HepG2 (cell line): ENCODE data around the gene ANKLE1. TPM values are rescaled to one million over a fixed set of nuclear protein-coding genes. Genes with fewer than 3 reads are reported as not detected.

Experiments used
- ATAC-seq: fragments of 200-7000 bp; cut with Tn5 transposase; 3 replicates; pipeline ENCODE4 v1.9.1; 2020; ENCODE audit warnings: mild to moderate bottlenecking, moderate library complexity
- BruUV-seq: library from RNA; stranded (reverse); fragments of 400-500 nt; replicated peaks from 2 replicates; lab custom pipeline; 2021; lab: Mats Ljungman, UMichigan
- CTCF ChIA-PET: fragments of 300-600 bp; formaldehyde crosslinking; extraction: SDS; loops from one replicate; lab custom pipeline; 2021; ENCODE audit warnings: low total read pairs, inconsistent platforms, low intra/inter-chr PET ratio; lab: Yijun Ruan, JAX
- POLR2A ChIA-PET: fragments of 350-600 bp; sonication (Branson Sonifier 250); formaldehyde crosslinking; loops from one replicate; lab custom pipeline; 2020; ENCODE audit warnings: antibody characterized with exemption, inconsistent platforms; lab: Yijun Ruan, JAX
- DNase-seq: peaks from one replicate; pipeline ENCODE4 v3.0.0-alpha.2; 2015; ENCODE audit warnings: low spot score
- FAIRE-seq: peaks from 3 replicates; lab custom pipeline; 2011; peaks lifted over from hg19 to GRCh38; lab: Jason Lieb, UNC
- H2AFZ ChIP-seq: one replicate; pipeline ENCODE4 v1.6.1; 2011; ENCODE audit warnings: low read length, inconsistent platforms
- H3K27ac ChIP-seq: fragments of 300-600 bp; 3 replicates; pipeline ENCODE4 v1.8.0; 2011; ENCODE audit warnings: mixed run types, mild to moderate bottlenecking, mixed read lengths, low read length, inconsistent platforms; ENCODE audit not compliant: insufficient read depth; ENCODE audit errors: extremely low read length
- H3K27me3 ChIP-seq, 2 experiments: fragments of 200-600 bp in 1 of 2; 2 replicates in 1 of 2; 3 replicates in 1 of 2; pipeline versions ENCODE4 v1.6.0 to v1.8.0; 2011; ENCODE audit warnings: low read length in 2 of 2, mild to moderate bottlenecking in 2 of 2, moderate library complexity in 2 of 2, inconsistent platforms in 1 of 2; ENCODE audit not compliant: insufficient read depth in 2 of 2, control insufficient read depth in 1 of 2
- H3K36me3 ChIP-seq, 2 experiments: fragments of 200-600 bp in 1 of 2; replicated peaks in 1 of 2; 2 replicates in 1 of 2; 3 replicates in 1 of 2; pipeline versions ENCODE4 v1.5.1 to v1.8.0; 2011; ENCODE audit warnings: low read length in 2 of 2, inconsistent platforms in 1 of 2; ENCODE audit not compliant: insufficient read depth in 2 of 2, control insufficient read depth in 1 of 2
- H3K4me1 ChIP-seq: 2 replicates; pipeline ENCODE4 v1.5.1; 2012; ENCODE audit warnings: low read length, inconsistent platforms; ENCODE audit not compliant: insufficient read depth
- H3K4me2 ChIP-seq: 2 replicates; pipeline ENCODE4 v1.6.0; 2011; ENCODE audit warnings: low read depth, low read length, inconsistent platforms
- H3K4me3 ChIP-seq, 3 experiments: fragments of 200-600 bp in 1 of 3; sonication (generic), shearing (Covaris generic) in 1 of 3; replicated peaks in 1 of 3; 2 replicates each; pipeline ENCODE4 v1.5.1; 2011 to 2016; ENCODE audit warnings: low read length in 3 of 3, inconsistent platforms in 2 of 3, low read depth in 2 of 3, mild to moderate bottlenecking in 2 of 3, control low read depth in 1 of 3, mixed read lengths in 1 of 3; ENCODE audit not compliant: insufficient read depth in 1 of 3
- H3K79me2 ChIP-seq: one replicate; pipeline ENCODE4 v1.6.1; 2011; ENCODE audit warnings: low read length, inconsistent platforms; ENCODE audit not compliant: insufficient read depth
- H3K9ac ChIP-seq: 2 replicates; pipeline ENCODE4 v1.6.0; 2011; ENCODE audit warnings: mild to moderate bottlenecking, low read depth, low read length, inconsistent platforms; ENCODE audit not compliant: insufficient read depth
- H3K9me3 ChIP-seq: 2 replicates; pipeline ENCODE4 v1.5.1; 2012; ENCODE audit warnings: mild to moderate bottlenecking, low read length
- H4K20me1 ChIP-seq: 2 replicates; pipeline ENCODE4 v1.6.0; 2011; ENCODE audit warnings: inconsistent platforms, mild to moderate bottlenecking, low read length, moderate library complexity; ENCODE audit not compliant: insufficient read depth
- CHD2 ChIP-seq: IDR thresholded peaks from 2 replicates; pipeline ENCODE4 v1.6.1; 2011; ENCODE audit warnings: low read depth, low read length, improper control_type of control experiment
- GLI4 ChIP-seq: sonication (generic); formaldehyde crosslinking; IDR thresholded peaks from 2 replicates; pipeline ENCODE4 v1.5.1; 2020; ENCODE audit warnings: missing genetic modification reagents, mild to moderate bottlenecking, moderate library complexity, borderline replicate concordance
- ISL2 ChIP-seq: sonication (generic); formaldehyde crosslinking; IDR thresholded peaks from 2 replicates; pipeline ENCODE4 v1.5.0; 2020; ENCODE audit warnings: missing genetic modification reagents
- MED13 ChIP-seq: sonication (generic); formaldehyde crosslinking; IDR thresholded peaks from 2 replicates; pipeline ENCODE4 v1.5.0; 2020; ENCODE audit warnings: missing genetic modification reagents
- MYPOP ChIP-seq: sonication (generic); formaldehyde crosslinking; IDR thresholded peaks from 2 replicates; pipeline ENCODE4 v1.8.1; 2023; ENCODE audit warnings: mild to moderate bottlenecking, moderate library complexity, missing genetic modification reagents
- THAP11 ChIP-seq: IDR thresholded peaks from 2 replicates; pipeline ENCODE4 v1.6.1; 2016; ENCODE audit warnings: missing biosample characterization, missing genetic modification reagents
- THAP9 ChIP-seq: sonication (generic); formaldehyde crosslinking; IDR thresholded peaks from 2 replicates; pipeline ENCODE4; 2020; ENCODE audit warnings: missing genetic modification reagents, mild to moderate bottlenecking, borderline replicate concordance
- ZBTB7B ChIP-seq: sonication (generic); formaldehyde crosslinking; IDR thresholded peaks from 2 replicates; pipeline ENCODE4 v1.4.0; 2020; ENCODE audit warnings: missing genetic modification reagents
- ZKSCAN8 ChIP-seq: IDR thresholded peaks from 2 replicates; pipeline ENCODE4 v1.6.1; 2016; ENCODE audit warnings: borderline replicate concordance, missing genetic modification reagents, missing compliant biosample characterization
- ZNF10 ChIP-seq: sonication (generic); formaldehyde crosslinking; IDR thresholded peaks from 2 replicates; pipeline ENCODE4 v1.4.0; 2020; ENCODE audit warnings: mild to moderate bottlenecking, low read depth, missing genetic modification reagents, borderline replicate concordance
- ZNF468 ChIP-seq: sonication (generic); formaldehyde crosslinking; IDR thresholded peaks from 2 replicates; pipeline ENCODE4 v1.8.0; 2022; ENCODE audit warnings: mild to moderate bottlenecking, moderate library complexity, missing genetic modification reagents
- ZNF562 ChIP-seq: sonication (generic); formaldehyde crosslinking; IDR thresholded peaks from 2 replicates; pipeline ENCODE4 v1.8.0; 2022; ENCODE audit warnings: missing genetic modification reagents, borderline replicate concordance
- ZNF878 ChIP-seq: sonication (generic); formaldehyde crosslinking; IDR thresholded peaks from 2 replicates; pipeline ENCODE4 v1.8.1; 2023; ENCODE audit warnings: mild to moderate bottlenecking, missing genetic modification reagents, moderate library complexity
- WGBS: methylation state at CpG from one replicate; pipeline ENCODE4 v1.1.6; 2017; ENCODE audit warnings: low lambda C conversion rate; 5-methylcytosine and 5-hydroxymethylcytosine counted together
- in situ Hi-C: cut with HindIII; loops from 2 replicates; pipeline ENCODE4 v1.10.0; 2017; ENCODE audit warnings: low pct_unique_long_range_greater_than_20kb; ENCODE audit not compliant: extremely low pct_ligation_motif_present
- intact Hi-C: fragments of 100-400 bp; cut with micrococcal nuclease; formaldehyde crosslinking; loops from one replicate; pipeline ENCODE4 v1.10.0; 2022; ENCODE audit not compliant: unreplicated experiment
- polyA plus RNA-seq, 8 experiments: library from polyadenylated mRNA; depleted of rRNA in 3 of 8; stranded (reverse) in 7 of 8; unstranded in 1 of 8; fragments of >200 nt; fragmentation: Illumina TruSeq in 4 of 8; extraction: Trizol in 4 of 8; gene quantifications; 2 replicates each; pipeline versions ENCODE4 v1.2.1 to v1.2.3, GENCODE V29; 2011 to 2016; ENCODE audit warnings: low read depth in 4 of 8, missing spikeins in 1 of 8, mixed read lengths in 1 of 8; ENCODE audit not compliant: insufficient read depth in 1 of 8
- total RNA-seq, 5 experiments: library from RNA; depleted of rRNA; stranded (reverse); fragments of >200 nt; fragmentation: Illumina TruSeq; extraction: Trizol; gene quantifications; 2 replicates each; pipeline ENCODE4 v1.2.3, GENCODE V29; 2016; ENCODE audit warnings: low read depth in 1 of 5
- TF ChIP-seq, protein P1 (sequence below): sonication (generic); formaldehyde crosslinking; IDR thresholded peaks from 2 replicates; pipeline ENCODE4 v1.5.0; 2020; ENCODE audit warnings: mild to moderate bottlenecking, missing genetic modification reagents, moderate library complexity

The ANKLE1 gene
- total and polyA plus RNA-seq, 2 of the 13 experiments (the other 11 are each of a cell fraction or from before 2014, with no cell fraction given): 0.69 to 1.5 TPM

DNA sequence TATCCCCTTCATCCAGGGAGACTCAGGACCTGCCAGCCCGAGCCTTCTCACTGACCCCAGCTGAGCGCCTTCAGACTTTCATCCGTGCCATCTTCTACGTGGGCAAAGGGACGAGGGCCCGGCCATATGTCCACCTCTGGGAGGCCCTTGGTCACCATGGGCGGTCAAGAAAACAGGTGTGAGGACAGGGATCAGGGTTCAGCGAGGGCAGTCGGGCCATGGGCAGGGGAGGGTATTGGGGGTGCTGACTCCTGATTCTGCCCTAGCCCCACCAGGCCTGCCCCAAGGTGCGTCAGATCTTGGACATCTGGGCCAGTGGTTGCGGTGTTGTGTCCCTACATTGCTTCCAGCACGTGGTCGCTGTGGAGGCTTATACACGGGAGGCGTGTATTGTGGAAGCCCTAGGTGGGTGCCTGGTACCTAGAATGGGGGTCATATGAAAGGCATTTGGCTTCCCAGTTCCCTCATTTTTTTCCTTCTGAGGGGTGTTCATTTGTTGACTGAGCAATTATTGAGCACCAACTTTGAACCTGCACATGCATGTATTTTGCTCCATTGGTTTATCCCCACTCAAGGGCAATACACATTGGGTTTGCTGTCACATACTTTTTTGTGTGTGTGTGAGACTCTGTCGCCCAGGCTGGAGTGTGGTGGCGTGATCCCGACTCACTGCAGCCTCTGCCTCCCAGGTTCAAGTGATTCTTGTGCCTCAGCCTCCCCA, 3.9 kb downstream of the ANKLE1 start:
- H2AFZ ChIP-seq: no peak overlapping the region
- CTCF ChIA-PET: no interaction called here
- BruUV-seq: no TSS peak

GRCh38 chr19:17286263-17286662, 4.6 kb downstream of the ANKLE1 start:
- in situ Hi-C loops (no loop called here), intact Hi-C loops (no loop called here)
- WGBS: 96% methylated on average over 10 of the region's 11 CpGs
- Histone ChIP-seq H4K20me1 (no peaks in the 10 kb centered on the region), H3K9me3 (no peaks in the 10 kb centered on the region), H3K4me3 (no peak overlapping the region), H2AFZ (no peak overlapping the region), H3K27me3 (no peaks in the 10 kb centered on the region), H3K9ac (no peak overlapping the region), H3K4me1 (0 out of 2 replicates have a peak, but pooled peaks cover 6% of the 10 kb centered on the region), H3K4me2 (no peak overlapping the region), H3K79me2 (no peaks in the 10 kb centered on the region), H3K36me3 (no peaks in the 10 kb centered on the region), H3K27ac (no peak overlapping the region)
- DNase-seq (no peak), FAIRE-seq (no peak), ATAC-seq (no peak)
- no peak for TF ChIP-seq CHD2
- TF ChIP-seq THAP9 (CRISPR knock-in tag): no peak
- no peak for TF ChIP-seq ZNF562 (CRISPR knock-in tag)
- TF ChIP-seq ZBTB7B (CRISPR knock-in tag): no peak
- no peak for TF ChIP-seq ISL2 (CRISPR knock-in tag)
- no peak for TF ChIP-seq THAP11
- no peak for TF ChIP-seq MED13 (CRISPR knock-in tag)
- no peak for TF ChIP-seq ZNF878 (CRISPR knock-in tag)
- no peak for TF ChIP-seq GLI4 (CRISPR knock-in tag)
- TF ChIP-seq, protein P1, sequence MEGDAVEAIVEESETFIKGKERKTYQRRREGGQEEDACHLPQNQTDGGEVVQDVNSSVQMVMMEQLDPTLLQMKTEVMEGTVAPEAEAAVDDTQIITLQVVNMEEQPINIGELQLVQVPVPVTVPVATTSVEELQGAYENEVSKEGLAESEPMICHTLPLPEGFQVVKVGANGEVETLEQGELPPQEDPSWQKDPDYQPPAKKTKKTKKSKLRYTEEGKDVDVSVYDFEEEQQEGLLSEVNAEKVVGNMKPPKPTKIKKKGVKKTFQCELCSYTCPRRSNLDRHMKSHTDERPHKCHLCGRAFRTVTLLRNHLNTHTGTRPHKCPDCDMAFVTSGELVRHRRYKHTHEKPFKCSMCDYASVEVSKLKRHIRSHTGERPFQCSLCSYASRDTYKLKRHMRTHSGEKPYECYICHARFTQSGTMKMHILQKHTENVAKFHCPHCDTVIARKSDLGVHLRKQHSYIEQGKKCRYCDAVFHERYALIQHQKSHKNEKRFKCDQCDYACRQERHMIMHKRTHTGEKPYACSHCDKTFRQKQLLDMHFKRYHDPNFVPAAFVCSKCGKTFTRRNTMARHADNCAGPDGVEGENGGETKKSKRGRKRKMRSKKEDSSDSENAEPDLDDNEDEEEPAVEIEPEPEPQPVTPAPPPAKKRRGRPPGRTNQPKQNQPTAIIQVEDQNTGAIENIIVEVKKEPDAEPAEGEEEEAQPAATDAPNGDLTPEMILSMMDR (CRISPR knock-in tag): no peak
- TF ChIP-seq MYPOP (CRISPR knock-in tag): no peak
- ChIA-PET CTCF (no interaction called here), POLR2A (interaction anchor here (1.4 kb wide), 1 partner anchor 19 kb away, joined by 4 read pairs; the partner anchor contains the start of gene BABAM1)
- BruUV-seq: no TSS peak

More for the DNA sequence above, 3.9 kb downstream of the ANKLE1 start:
- Histone ChIP-seq H3K4me3 (no peak overlapping the region), H3K9me3 (no peaks in the 10 kb centered on the region), H3K27ac (no peak overlapping the region), H4K20me1 (no peaks in the 10 kb centered on the region), H3K4me2 (no peak overlapping the region), H3K4me1 (0 out of 2 replicates have a peak, but pooled peaks cover 6% of the 10 kb centered on the region), H3K36me3 (no peaks in the 10 kb centered on the region), H3K27me3 (no peaks in the 10 kb centered on the region), H3K79me2 (no peaks in the 10 kb centered on the region)
- intact Hi-C loops (no loop called here), in situ Hi-C loops (no loop called here)
- POLR2A ChIA-PET: interaction anchor here (1.4 kb wide), 1 partner anchor 19 kb away, joined by 4 read pairs; the partner anchor contains the start of gene BABAM1
- ATAC-seq (no peak), FAIRE-seq (no peak), DNase-seq (no peak)
- 86% methylated on average over 18 of the region's 18 CpGs for WGBS
- TF ChIP-seq ZKSCAN8 (CRISPR knock-in tag): peak; percentile 96
- TF ChIP-seq ZNF468 (CRISPR knock-in tag): no peak
- 0 out of 2 replicates have a peak, but pooled peaks have one; percentile 58 for TF ChIP-seq ZNF10 (CRISPR knock-in tag)
- TF ChIP-seq, all 625 proteins: peak for 2
- H3K9ac ChIP-seq: no peak overlapping the region
